GM19438 (cell line): ENCODE results near the gene G3BP1.
A peak's percentile ranks its signal among the peaks of the same experiment; 100 is the strongest.
"Not testable (repeated sequence)": the region's sequence is repeated elsewhere in the genome, so short reads cannot be mapped to it uniquely, and the experiment has no call there.

Source experiments
- ATAC-seq: cut with Tn5 transposase; IDR thresholded peaks from one replicate; pipeline ENCODE4 v1.9.1; 2021; ENCODE audit warnings: low read depth; ENCODE audit not compliant: unreplicated experiment

Gene G3BP1

GRCh38 chr5:151751593-151751992, 20.2 kb upstream of the G3BP1 start:
- ATAC-seq, result no peak

DNA sequence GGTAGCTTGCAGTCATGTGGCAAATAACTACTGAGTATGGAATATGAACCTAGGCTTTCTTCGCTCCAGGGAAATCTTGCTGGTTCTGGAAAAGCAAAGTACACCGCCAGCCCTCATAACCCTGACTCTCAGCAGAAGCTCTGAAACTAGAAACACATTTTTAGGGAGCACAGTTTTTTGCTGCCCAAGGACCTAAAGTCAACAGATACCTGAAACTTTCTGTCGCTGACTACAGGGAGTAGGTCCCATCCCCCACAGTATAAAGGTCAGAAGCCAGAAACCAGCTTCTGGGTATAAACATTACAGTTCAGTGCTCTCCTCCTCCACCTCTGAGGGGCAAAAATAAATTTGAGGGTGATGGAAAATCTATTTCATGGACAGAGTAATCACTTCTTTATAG, 16.4 kb upstream of the G3BP1 start:
- ATAC-seq, result no peak

GRCh38 chr5:151757233-151758140, 14.3 kb upstream of the G3BP1 start:
- peak; percentile 16 for ATAC-seq

DNA sequence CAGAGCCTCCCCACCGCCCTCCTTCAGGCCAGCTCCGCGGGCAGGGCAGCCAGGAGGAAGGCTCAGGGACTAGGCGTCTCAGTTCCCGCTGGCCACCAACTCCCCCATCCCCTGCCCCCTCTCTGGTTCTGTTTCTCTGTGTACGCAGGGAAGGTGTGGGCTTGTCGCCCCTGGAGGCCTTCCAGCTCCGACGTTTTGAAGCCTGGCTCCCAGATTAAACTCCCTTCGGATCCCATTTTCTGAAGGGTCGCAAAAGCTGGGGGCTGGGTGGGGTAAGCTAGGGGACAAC, 13.7 kb upstream of the G3BP1 start:
- peak; percentile 29 for ATAC-seq

- peak; percentile 94 for ATAC-seq
Observed at GRCh38 chr5:151758430-151759241, 13.1 kb upstream of the G3BP1 start, which contains the start of gene ATOX1. ATOX1 (minus strand) TSS chr5:151758631; CDS start chr5:151758551, 80 bp downstream.

DNA sequence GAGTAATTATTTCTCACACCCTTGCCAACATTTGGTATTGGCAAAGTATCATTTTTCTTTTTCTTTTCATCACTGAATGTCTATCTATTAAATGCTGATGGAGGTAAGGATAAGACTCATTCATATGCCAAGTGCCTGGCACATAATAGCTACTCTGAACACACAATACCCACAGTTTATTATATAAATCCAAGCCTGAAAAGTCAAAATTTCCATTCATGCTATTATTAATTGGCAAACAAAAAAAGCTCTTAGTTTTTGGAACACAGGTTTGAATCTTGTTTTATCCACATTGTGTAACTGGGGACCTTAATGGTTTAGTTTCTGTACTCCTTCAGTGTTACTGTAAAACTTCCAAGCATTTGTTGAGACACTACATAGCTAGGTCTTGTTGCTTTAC, 7.0 kb upstream of the G3BP1 start:
- ATAC-seq, result no peak

DNA sequence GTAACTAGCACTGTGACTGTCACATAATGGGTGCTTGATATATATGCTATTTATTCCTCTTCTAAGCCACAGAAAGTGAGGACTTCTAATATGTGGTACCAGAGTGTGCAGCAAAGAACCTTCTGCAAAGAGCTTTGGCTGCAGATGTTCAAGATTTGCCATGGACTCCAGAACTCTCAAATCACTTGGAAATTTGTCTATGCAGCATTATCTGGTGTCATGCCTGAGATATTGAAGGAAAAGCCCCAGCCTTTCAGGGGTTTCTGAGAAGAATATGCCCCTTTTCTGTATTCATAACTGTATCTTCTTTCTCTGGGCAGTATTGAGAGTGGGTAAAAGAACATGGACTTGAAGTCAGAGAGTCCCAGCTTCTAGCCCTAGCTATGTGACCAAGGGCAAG, 4.8 kb upstream of the G3BP1 start:
- no peak for ATAC-seq

DNA sequence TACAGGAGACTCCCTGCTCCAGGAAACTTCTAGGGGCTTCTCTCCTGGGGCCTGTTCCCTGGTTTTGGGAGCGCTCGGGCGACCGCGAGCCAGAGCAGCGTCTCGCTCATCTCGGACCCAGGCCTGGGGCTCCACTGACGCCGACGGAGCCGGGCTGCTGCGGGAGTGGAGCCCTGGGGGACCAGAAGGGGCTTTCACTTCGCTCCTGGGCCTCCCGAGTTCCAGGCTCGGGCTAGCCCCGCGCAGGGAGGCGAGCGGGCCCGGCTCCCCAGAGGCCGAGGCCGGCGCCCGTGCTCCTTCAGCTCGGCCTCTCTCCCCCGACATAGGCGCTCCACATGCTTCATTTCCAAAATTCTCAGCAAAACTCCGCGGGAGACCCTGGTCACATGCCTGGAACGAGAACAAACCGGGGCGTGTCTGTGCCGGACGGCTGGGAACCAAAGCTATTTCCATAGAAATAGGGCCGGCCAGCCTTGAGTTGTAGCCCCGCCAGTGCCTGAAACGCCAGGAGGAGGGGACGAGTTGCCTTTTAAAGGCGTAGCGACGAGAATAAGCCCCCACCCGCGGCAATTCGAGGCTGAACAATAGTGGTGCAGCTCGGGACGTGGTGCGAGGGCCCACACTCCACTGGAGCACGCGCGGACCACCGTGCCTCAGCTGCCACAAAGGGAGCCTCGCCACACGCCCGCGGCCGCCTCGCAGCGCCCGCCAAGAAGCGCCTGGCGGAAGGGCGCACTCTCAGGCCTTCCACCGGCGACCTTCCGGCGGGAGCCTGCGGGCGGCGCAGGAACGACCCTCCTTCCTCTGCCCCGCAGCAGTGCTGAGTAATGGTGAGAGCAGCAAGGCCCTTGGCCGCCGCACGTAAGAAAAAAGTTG, 1.1 kb upstream of the G3BP1 start:
- peak; percentile 38 for ATAC-seq

DNA sequence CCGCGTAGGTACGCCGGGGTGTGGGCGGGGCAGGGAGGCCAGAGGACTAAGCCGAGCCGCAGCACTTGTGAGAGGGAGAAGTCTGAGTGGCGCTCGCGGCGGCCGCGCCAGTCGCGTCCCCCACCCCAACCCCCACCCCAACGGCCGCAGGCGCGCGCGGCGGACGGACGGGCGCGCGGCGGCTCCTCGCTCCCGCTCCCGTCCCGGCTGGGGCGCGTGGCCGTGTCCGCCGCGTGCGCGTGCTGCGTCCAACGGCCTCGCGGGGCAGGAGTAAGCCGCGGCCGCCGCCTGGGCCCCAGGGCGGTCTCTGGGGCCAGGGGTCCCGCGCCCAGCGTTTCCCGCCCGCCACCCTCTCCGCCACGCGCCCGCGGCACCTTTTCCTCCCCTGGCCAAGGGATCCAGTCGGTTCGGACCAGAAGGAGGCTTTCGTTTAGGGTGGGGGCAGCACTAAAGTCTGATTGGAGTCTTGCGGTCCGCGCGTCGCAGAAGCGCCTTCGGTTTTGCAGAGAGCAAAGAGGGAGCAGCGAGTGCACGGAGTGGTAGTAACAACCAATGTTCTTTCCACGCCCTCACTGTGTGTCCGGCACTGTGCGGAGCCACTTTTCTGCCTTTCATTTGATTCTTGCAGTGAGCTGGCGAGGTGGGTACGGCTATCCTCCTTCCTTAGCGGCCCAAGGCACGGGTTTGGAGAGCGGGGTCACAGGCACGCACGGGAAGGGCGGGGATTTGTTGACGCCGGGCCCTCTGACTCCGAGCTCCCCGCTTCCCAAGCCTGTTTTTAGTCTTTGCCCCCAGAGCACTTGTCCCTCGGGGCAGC, 483 bp downstream of the G3BP1 start:
- ATAC-seq, result peak; percentile 5

DNA sequence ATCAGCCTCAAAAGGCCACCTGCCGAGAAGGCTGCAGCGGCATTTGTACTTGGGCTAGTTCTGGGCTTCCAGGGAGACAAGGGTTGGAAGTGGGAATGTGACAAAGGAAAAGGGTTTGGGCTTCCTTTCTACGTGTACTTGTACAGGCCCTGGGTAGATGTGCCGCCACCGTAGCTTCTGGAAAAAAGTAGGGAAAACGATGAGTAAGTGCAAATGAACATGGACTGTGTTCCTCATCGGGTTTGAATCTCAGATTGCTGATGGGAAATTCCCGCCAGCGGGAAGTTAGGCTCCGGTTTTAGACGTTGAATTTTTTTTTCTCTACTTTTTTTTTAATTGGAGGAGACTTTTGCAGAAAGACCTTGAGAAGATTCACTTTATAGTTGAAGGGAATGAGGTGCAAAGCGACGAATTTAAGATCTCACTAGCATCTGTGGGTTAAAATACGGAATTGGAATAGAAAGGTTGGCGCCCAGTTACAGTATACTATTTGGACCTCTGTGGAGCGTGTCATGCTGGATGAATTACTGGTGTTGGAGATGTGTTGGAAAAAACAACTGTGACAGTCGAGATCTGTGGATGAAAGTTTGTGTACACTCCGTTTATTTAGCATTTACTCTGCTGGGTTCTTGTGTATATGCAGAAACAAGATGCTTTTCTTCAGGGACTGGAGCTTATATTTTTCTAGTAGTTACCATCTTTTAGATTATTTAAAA, 1.2 kb downstream of the G3BP1 start:
- no peak for ATAC-seq

GRCh38 chr5:151773951-151774350, 2.2 kb downstream of the G3BP1 start:
- ATAC-seq, result no peak

DNA sequence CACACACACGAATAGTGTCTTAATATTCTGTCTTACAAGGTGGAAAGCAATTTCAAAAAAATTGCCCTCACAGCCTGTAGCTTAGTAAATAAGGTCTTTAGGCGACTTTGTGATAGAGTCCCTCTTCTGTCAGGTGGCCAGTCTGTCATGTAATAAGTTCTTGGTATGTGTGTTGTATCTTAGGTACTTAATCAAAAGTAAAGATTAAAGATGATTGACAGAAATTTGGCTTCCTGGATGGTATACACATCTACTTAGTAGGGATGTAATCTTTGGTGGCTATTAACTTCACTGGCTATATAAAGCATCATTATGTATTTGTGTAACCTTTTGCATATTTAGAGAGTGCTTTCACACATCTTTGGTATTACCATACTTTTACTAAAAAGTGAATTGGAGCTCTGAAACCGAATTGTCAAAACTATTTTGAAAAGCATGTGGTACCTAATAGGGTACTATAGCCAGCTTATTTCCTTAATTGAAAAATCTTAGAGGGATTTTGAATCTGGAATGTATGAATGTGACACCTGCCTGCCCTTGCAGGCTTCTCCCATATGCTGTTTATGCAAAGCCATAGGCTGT, 3.4 kb downstream of the G3BP1 start:
- no peak for ATAC-seq

DNA sequence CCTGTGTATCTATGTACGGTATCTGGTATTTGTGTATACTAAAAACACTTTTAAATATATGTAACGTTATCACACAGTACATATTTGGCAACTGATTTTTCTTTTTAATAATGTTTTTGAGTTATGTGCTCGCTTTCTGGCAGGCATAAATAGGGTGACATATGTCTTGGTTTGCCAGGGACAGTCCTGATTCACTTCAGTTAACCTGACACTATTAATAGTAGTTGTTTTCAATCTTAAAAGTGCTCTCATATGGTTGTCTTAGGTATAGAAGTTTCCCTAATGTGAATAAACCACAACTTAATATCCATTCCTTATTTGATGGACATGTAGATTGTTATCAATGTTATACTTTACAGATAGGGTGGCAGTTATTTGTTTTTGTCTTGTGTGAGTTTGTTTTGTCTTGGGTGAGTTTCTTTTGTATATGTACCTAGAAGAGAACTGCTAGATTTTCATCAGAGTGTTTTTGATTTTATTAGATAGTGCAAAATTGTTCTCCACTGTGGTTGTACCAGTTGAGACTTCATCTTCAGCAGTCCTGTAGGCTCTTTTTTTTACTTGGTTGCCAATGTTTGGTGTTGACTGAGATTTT, 7.9 kb downstream of the G3BP1 start:
- ATAC-seq, result no peak

GRCh38 chr5:151780348-151780747, 8.6 kb downstream of the G3BP1 start:
- no peak for ATAC-seq

DNA sequence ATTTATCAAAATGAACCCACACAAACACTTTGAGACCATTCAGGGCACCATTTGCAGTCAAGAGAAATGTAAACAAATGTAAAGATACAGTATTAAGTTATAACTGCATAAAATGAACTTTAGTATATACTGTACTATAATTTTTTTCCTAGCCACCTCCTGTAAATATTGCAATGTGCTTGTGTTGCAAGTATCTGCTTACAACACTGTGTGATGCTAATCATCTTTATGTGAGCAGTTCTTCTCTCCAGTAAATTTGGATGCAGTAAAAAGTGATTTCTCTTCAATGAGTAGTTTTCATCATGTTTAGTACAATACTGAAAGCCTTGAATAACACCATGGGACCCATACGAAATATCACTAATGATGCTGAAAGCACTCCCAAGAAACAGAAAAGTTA, 9.4 kb downstream of the G3BP1 start:
- no peak for ATAC-seq

GRCh38 chr5:151783664-151784063, 11.9 kb downstream of the G3BP1 start:
- ATAC-seq, result not testable (repeated sequence)

GRCh38 chr5:151784141-151784540, 12.4 kb downstream of the G3BP1 start:
- no peak for ATAC-seq

DNA sequence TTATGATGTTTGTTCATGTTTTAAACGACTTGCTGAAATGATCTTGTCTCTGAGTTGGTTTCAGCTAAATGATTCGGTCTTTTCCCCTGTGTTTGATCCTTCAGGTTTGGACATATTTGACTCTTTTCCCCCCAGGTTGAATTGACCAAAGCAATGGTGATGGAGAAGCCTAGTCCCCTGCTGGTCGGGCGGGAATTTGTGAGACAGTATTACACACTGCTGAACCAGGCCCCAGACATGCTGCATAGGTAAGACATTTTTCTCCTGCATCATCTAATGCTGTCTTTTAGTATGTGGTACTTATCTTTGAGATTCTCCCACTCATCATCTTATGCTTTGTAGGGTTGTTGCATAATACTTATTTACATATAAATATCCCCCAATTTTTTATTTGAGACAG, 14.7 kb downstream of the G3BP1 start:
- ATAC-seq, result no peak

- no peak for ATAC-seq
Observed at GRCh38 chr5:151787817-151788216, 16.1 kb downstream of the G3BP1 start.
